ENCODE data around the gene ARMH3. TPM values are rescaled to one million over a fixed set of nuclear protein-coding genes. Genes with fewer than 3 reads are reported as not detected.
"Not testable (repeated sequence)": the region's sequence is repeated elsewhere in the genome, so short reads cannot be mapped to it uniquely, and the experiment has no call there.

Gene ARMH3
- total RNA-seq, 1 donor from 2014 or later = 21.7 TPM

- no peak for ATAC-seq
Measured at GRCh38 chr10:101986624-101986971, 69.4 kb downstream of the ARMH3 start.

DNA sequence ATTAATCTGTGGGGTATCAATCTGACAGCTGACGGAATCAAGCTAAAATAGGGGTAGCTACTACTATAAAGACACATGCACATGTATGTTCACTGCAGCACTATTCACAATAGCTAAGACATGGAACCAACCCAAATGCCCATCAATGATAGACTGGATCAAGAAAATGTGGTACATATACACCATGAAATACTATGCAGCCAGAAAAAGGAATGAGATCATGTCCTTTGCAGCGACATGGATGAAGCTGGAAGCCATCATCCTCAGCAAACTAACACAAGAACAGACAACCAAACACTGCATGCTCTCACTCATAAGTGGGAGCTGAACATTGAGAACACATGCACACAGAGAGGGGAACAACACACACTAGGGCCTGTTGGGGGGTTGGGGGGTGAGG is 75.3 kb downstream of the ARMH3 start:
- not testable (repeated sequence) for ATAC-seq

- no peak for ATAC-seq
Measured at GRCh38 chr10:101974091-101974971, 81.6 kb downstream of the ARMH3 start.

DNA sequence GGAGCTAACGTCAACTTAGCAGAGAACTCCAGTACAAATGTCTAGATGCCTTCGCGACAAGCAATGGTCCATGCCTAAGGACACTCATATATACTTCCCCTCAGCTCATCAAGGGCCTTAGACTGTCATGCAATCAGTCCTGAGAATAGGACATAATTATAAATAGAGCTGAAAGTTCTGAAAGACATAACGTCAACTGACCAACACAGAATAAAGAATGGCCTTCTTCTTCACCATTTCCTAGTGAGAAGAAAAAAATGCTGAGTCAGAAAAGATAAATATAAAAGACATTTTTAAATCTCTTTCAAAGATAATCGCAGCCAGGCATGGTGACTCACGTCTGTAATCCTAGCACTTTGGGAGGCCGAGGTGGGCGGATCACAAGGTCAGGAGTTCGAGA is 83.2 kb downstream of the ARMH3 start:
- ATAC-seq = no peak

GRCh38 chr10:101969412-101969922 is 86.5 kb downstream of the ARMH3 start:
- no peak for ATAC-seq

GRCh38 chr10:101968940-101969321 is 87.0 kb downstream of the ARMH3 start:
- ATAC-seq = no peak

- ATAC-seq = no peak
Measured at GRCh38 chr10:101968286-101968939, 87.6 kb downstream of the ARMH3 start.

- ATAC-seq = no peak
Measured at GRCh38 chr10:101967713-101968112, 88.3 kb downstream of the ARMH3 start.

- ATAC-seq = no peak
Measured at GRCh38 chr10:101967119-101967518, 88.9 kb downstream of the ARMH3 start.

DNA sequence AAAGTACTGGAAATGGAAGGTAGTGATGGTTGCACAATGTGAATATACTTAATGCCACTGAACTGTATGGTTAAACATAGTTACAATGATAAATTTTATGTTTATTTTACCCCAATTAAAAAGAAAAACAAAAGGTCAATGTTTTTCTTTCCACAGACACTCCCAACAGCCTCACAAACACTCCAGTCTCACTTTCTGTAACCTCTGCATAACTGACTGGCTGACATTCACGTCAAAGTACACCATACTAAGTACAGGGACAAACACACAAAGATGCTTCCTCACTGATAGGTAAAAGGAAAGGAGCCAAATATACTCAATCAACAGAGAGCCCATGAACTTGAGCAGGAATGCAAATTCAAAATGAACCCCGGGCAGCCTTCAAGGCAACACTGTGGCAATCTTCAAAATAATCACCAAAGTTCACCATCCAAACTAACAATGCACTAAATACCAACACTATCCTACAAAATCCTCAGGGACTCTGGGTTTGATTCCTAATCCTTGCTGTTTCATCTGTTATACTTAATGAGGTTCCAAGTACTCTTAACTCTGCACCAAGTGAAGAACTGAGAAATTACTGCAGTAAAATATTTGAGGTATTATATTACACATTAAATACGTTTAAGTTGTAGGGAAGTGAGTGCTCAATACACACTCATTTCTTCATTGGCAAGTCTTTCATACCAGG is 90.8 kb downstream of the ARMH3 start:
- ATAC-seq = no peak

GRCh38 chr10:101961591-101962498 is 94.1 kb downstream of the ARMH3 start:
- no peak for ATAC-seq

- no peak for ATAC-seq
Measured at GRCh38 chr10:101960879-101961395, 95.0 kb downstream of the ARMH3 start.

- ATAC-seq = no peak
Measured at GRCh38 chr10:101959346-101959916, 96.5 kb downstream of the ARMH3 start.

GRCh38 chr10:101958691-101959090 is 97.3 kb downstream of the ARMH3 start:
- no peak for ATAC-seq

GRCh38 chr10:101956898-101957297 is 99.1 kb downstream of the ARMH3 start:
- no peak for ATAC-seq

GRCh38 chr10:101956117-101956516 is 99.9 kb downstream of the ARMH3 start:
- no peak for ATAC-seq

- ATAC-seq = no peak
Measured at GRCh38 chr10:101952191-101952590, 103.8 kb downstream of the ARMH3 start.

DNA sequence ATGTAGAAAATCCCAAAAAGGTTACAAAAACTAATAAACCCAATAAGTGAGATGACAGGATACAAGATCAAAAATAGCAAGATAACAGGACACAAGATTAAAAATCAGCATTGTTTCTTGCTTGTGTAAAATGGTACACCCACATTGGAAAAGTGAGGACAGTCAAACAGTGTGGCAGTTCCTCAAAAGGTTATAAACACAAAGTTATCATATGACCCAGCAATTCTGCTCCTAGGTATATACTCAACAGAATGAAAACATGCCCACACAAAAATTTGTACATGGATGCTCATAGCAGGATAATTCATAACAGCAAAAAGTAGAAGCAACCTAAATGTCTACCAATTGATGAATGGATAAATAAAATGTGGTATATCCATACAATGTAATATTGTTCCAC is 105.8 kb downstream of the ARMH3 start:
- no peak for ATAC-seq

DNA sequence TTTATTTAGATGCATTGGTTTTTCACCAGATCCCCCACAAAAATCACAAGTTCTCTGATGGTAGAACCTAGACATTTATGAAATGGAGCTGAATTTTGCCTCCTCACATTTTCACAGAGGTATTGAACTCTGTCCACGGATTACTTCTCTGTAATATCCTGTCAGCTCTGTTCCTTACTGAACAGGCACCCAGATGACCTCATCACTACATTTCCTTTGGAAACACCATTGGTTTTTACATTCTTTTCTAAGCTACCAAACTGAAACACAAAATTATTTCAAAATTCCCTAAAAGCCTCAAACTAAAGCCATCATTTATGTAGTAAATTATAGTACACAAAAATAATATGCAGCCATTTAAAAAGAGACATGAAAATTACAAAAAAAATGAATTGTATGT is 114.1 kb downstream of the ARMH3 start:
- ATAC-seq = no peak

DNA sequence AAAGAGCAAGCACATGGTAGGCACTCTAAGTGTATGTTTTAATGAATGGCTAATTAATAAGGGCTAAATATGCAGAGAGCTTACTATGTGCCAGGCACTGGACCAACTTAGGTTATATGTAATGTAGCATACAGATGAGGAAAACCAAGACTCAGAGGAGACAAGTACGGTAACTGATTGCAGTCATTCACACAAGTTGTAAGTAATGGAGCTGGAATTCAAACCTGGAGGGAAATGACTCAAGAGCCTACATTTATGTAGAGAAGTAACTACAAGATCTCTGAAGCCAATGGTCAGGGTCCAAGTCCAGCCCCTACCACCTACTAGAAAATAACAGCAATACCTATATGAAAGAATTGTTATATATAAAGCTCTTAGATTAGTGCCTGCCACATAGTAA is 115.1 kb downstream of the ARMH3 start:
- no peak for ATAC-seq

- ATAC-seq = no peak
Measured at GRCh38 chr10:101939729-101940128, 116.2 kb downstream of the ARMH3 start.
